ENCODE results near the gene SGMS1.
"Not testable (repeated sequence)": the region's sequence is repeated elsewhere in the genome, so short reads cannot be mapped to it uniquely, and the experiment has no call there.

The SGMS1 gene

DNA sequence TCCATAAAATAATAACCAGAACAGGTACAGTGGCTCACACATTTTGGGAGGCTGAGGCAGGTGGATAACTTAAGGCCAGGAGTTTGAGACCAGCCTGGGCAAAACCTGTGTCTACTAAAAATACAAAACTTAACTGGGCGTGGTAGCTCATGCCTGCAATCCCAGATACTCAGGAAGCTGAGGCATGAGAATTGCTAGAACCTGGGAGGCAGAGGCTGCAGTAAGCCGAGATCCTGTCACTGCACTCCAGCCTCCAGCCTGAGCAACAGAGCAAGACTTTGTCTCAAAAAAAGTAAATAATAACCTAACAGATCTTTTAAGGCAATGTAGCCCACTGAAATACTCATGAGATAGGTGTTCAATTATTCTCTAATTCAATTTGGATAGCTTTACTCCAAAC is 265.3 kb downstream of the SGMS1 start:
- Histone ChIP-seq H2AFZ (ENCODE audit: low read depth, low read length) (no peak overlapping the region), H3K9ac (ENCODE audit: low read length) (no peak overlapping the region), H3K36me3 (replicated peaks; ENCODE audit: low read depth, low read length) (no peaks in the 10 kb centered on the region), H3K27ac (ENCODE audit: low read length) (no peak overlapping the region), H3K79me2 (ENCODE audit: low read length) (no peaks in the 10 kb centered on the region), H4K20me1 (ENCODE audit: insufficient read depth, low read length) (no peaks in the 10 kb centered on the region), H3K4me2 (ENCODE audit: low read length) (no peak overlapping the region), H3K27me3 (ENCODE audit: low read depth, low read length) (no peaks in the 10 kb centered on the region), H3K4me3 (ENCODE audit: low read length) (no peak overlapping the region), H3K4me1 (ENCODE audit: low read length) (peaks cover 13% of the 10 kb centered on the region), H3K9me3 (ENCODE audit: insufficient read depth, low read length) (peaks cover 8% of the 10 kb centered on the region; the same call in 1 of the 2 replicates)
- TF ChIP-seq CTCF (IDR thresholded peaks at IDR 0.05; ENCODE audit: low read depth, low read length), result no peak
- no peak for TF ChIP-seq EZH2phosphoT487 (IDR thresholded peaks at IDR 0.05; ENCODE audit: low read depth)

DNA sequence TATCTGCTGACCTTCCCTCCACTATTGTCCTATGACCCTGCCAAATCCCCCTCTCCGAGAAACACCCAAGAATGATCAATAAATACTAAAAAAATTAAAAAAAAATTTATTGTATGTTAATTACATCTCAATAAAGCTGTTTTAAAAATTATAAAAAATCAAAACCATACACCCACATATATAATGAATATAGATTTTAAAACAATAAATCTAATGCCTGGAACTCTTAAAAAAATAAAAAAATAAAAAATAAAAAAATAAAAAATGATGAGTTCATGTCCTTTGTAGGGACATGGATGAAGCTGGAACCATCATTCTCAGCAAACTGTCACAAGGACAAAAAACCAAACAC is 267.3 kb downstream of the SGMS1 start:
- not testable (repeated sequence) for H3K9me3 ChIP-seq (ENCODE audit: insufficient read depth, low read length); H2AFZ ChIP-seq (ENCODE audit: low read depth, low read length); H3K36me3 ChIP-seq (replicated peaks; ENCODE audit: low read depth, low read length); H4K20me1 ChIP-seq (ENCODE audit: insufficient read depth, low read length); H3K4me3 ChIP-seq (ENCODE audit: low read length); H3K9ac ChIP-seq (ENCODE audit: low read length); H3K27me3 ChIP-seq (ENCODE audit: low read depth, low read length); H3K4me2 ChIP-seq (ENCODE audit: low read length); H3K79me2 ChIP-seq (ENCODE audit: low read length); H3K4me1 ChIP-seq (ENCODE audit: low read length); H3K27ac ChIP-seq (ENCODE audit: low read length)

- not testable (repeated sequence) for H3K9me3 ChIP-seq (ENCODE audit: insufficient read depth, low read length); H3K36me3 ChIP-seq (replicated peaks; ENCODE audit: low read depth, low read length); H3K4me3 ChIP-seq (ENCODE audit: low read length); H3K4me2 ChIP-seq (ENCODE audit: low read length); H3K9ac ChIP-seq (ENCODE audit: low read length); H3K27ac ChIP-seq (ENCODE audit: low read length); H2AFZ ChIP-seq (ENCODE audit: low read depth, low read length); H3K27me3 ChIP-seq (ENCODE audit: low read depth, low read length); H3K4me1 ChIP-seq (ENCODE audit: low read length); H4K20me1 ChIP-seq (ENCODE audit: insufficient read depth, low read length); H3K79me2 ChIP-seq (ENCODE audit: low read length)
Observed at GRCh38 chr10:50355693-50356480, 267.9 kb downstream of the SGMS1 start.

- H3K9me3 ChIP-seq (ENCODE audit: insufficient read depth, low read length), result no peaks in the 10 kb centered on the region
- TF ChIP-seq EZH2phosphoT487 (IDR thresholded peaks at IDR 0.05; ENCODE audit: low read depth) (no peak), CTCF (IDR thresholded peaks at IDR 0.05; ENCODE audit: low read depth, low read length) (no peak)
- no peak overlapping the region for H3K4me3 ChIP-seq (ENCODE audit: low read length)
- no peaks in the 10 kb centered on the region for H3K4me1 ChIP-seq (ENCODE audit: low read length)
- H3K36me3 ChIP-seq (replicated peaks; ENCODE audit: low read depth, low read length), result no peaks in the 10 kb centered on the region
- no peak overlapping the region for H2AFZ ChIP-seq (ENCODE audit: low read depth, low read length)
- no peak overlapping the region for H3K27ac ChIP-seq (ENCODE audit: low read length)
- H3K9ac ChIP-seq (ENCODE audit: low read length), result no peak overlapping the region
- no peak overlapping the region for H3K4me2 ChIP-seq (ENCODE audit: low read length)
- no peaks in the 10 kb centered on the region for H3K79me2 ChIP-seq (ENCODE audit: low read length)
- H3K27me3 ChIP-seq (ENCODE audit: low read depth, low read length), result no peaks in the 10 kb centered on the region
- H4K20me1 ChIP-seq (ENCODE audit: insufficient read depth, low read length), result no peaks in the 10 kb centered on the region
Observed at GRCh38 chr10:50351483-50352146, 272.1 kb downstream of the SGMS1 start.

- Histone ChIP-seq H4K20me1 (ENCODE audit: insufficient read depth, low read length) (no peaks in the 10 kb centered on the region), H3K79me2 (ENCODE audit: low read length) (no peaks in the 10 kb centered on the region), H3K27ac (ENCODE audit: low read length) (no peak overlapping the region), H2AFZ (ENCODE audit: low read depth, low read length) (no peak overlapping the region), H3K36me3 (replicated peaks; ENCODE audit: low read depth, low read length) (no peaks in the 10 kb centered on the region), H3K4me1 (ENCODE audit: low read length) (no peaks in the 10 kb centered on the region), H3K27me3 (ENCODE audit: low read depth, low read length) (no peaks in the 10 kb centered on the region), H3K4me3 (ENCODE audit: low read length) (no peak overlapping the region), H3K4me2 (ENCODE audit: low read length) (no peak overlapping the region), H3K9ac (ENCODE audit: low read length) (no peak overlapping the region), H3K9me3 (ENCODE audit: insufficient read depth, low read length) (no peaks in the 10 kb centered on the region)
- TF ChIP-seq EZH2phosphoT487 (IDR thresholded peaks at IDR 0.05; ENCODE audit: low read depth), result no peak
- TF ChIP-seq CTCF (IDR thresholded peaks at IDR 0.05; ENCODE audit: low read depth, low read length), result no peak
Observed at GRCh38 chr10:50350366-50350765, 273.4 kb downstream of the SGMS1 start.
